ENCODE data around the gene BAD. TPM values are rescaled to one million over a fixed set of nuclear protein-coding genes. Genes with fewer than 3 reads are reported as not detected.

Gene BAD
- total and polyA plus RNA-seq, 10 of the 15 experiments (the other 5 are each of a cell fraction or from before 2014, with no cell fraction given): 1.5 to 67.2 (median 39.6) TPM

- H2AFZ ChIP-seq (ENCODE audit: control insufficient read depth, low read depth, low read length): no peak overlapping the region
- H3K27ac ChIP-seq (ENCODE audit: control insufficient read depth, insufficient read depth): no peak overlapping the region
- H3K9me3 ChIP-seq (replicated peaks; ENCODE audit: control insufficient read depth, insufficient read depth, low read length): no peaks in the 10 kb centered on the region
- H3K4me3 ChIP-seq: no peak overlapping the region
- no peak overlapping the region for H3K9ac ChIP-seq (ENCODE audit: control insufficient read depth, insufficient read depth, low read length)
- WGBS (ENCODE audit: insufficient coverage, insufficient replicate concordance, low lambda C conversion rate, missing lambda C conversion rate): 56% methylated on average over 9 of the region's 9 CpGs
- H3K27me3 ChIP-seq (replicated peaks in 1 of 2; ENCODE audit: control insufficient read depth in 2 of 2, insufficient read depth in 2 of 2, low read length in 1 of 2): peaks cover 3 to 10% of the 10 kb centered on the region in 2 experiments
- no peak overlapping the region for H3K4me2 ChIP-seq (ENCODE audit: control insufficient read depth, insufficient read depth)
- peaks cover 0 to 2% of the 10 kb centered on the region in 2 experiments; a peak in 2 of 4 replicates for H3K36me3 ChIP-seq (ENCODE audit: control insufficient read depth in 2 of 2, insufficient read depth in 2 of 2, low read length in 1 of 2)
- in situ Hi-C loops (cut with MboI) (no loop called here), intact Hi-C loops (cut with micrococcal nuclease; ENCODE audit: unreplicated experiment) (no loop called here)
- BruUV-seq (replicated peaks): no TSS peak
- DNase-seq (ENCODE audit: low read depth, low spot score) (no peak), ATAC-seq (no peak), FAIRE-seq (no peak)
- ChIA-PET RAD21 (ENCODE audit: unreplicated experiment) (no interaction called here), POLR2A (no interaction called here), CTCF (interaction anchor here (1.3 to 2.3 kb wide), 2 partner anchors 12 to 84 kb away, joined by 4 to 7 read pairs; partner anchors contain the start of gene CATSPERZ), SMC1A (ENCODE audit: uncharacterized antibody, unreplicated experiment) (no interaction called here)
- H3K79me2 ChIP-seq (ENCODE audit: control insufficient read depth, insufficient read depth, low read length): peaks cover 15% of the 10 kb centered on the region
- H4K20me1 ChIP-seq (ENCODE audit: control insufficient read depth, insufficient read depth): no peaks in the 10 kb centered on the region; the same call in 1 of the 2 replicates
- H3K4me1 ChIP-seq (ENCODE audit: control insufficient read depth, insufficient read depth, low read length): peaks cover 7% of the 10 kb centered on the region
- TF ChIP-seq ZNF592 (IDR thresholded peaks at IDR 0.05): no peak
- TF ChIP-seq PML (IDR thresholded peaks at IDR 0.05; ENCODE audit: low read length): no peak
- no peak for TF ChIP-seq SRF (IDR thresholded peaks at IDR 0.05; ENCODE audit: low read depth in 2 of 2, low read length in 2 of 2)
- no peak for TF ChIP-seq NFXL1 (IDR thresholded peaks at IDR 0.05; ENCODE audit: borderline replicate concordance)
- no peak for TF ChIP-seq KAT2A (conservative IDR thresholded peaks at IDR 0.05; ENCODE audit: control insufficient read depth, low read depth, low read length)
- no peak for TF ChIP-seq ZNF687 (IDR thresholded peaks at IDR 0.05)
- TF ChIP-seq, protein P1, sequence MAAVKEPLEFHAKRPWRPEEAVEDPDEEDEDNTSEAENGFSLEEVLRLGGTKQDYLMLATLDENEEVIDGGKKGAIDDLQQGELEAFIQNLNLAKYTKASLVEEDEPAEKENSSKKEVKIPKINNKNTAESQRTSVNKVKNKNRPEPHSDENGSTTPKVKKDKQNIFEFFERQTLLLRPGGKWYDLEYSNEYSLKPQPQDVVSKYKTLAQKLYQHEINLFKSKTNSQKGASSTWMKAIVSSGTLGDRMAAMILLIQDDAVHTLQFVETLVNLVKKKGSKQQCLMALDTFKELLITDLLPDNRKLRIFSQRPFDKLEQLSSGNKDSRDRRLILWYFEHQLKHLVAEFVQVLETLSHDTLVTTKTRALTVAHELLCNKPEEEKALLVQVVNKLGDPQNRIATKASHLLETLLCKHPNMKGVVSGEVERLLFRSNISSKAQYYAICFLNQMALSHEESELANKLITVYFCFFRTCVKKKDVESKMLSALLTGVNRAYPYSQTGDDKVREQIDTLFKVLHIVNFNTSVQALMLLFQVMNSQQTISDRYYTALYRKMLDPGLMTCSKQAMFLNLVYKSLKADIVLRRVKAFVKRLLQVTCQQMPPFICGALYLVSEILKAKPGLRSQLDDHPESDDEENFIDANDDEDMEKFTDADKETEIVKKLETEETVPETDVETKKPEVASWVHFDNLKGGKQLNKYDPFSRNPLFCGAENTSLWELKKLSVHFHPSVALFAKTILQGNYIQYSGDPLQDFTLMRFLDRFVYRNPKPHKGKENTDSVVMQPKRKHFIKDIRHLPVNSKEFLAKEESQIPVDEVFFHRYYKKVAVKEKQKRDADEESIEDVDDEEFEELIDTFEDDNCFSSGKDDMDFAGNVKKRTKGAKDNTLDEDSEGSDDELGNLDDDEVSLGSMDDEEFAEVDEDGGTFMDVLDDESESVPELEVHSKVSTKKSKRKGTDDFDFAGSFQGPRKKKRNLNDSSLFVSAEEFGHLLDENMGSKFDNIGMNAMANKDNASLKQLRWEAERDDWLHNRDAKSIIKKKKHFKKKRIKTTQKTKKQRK (IDR thresholded peaks at IDR 0.05; ENCODE audit: low read depth, low read length): no peak
- TF ChIP-seq, protein P2, sequence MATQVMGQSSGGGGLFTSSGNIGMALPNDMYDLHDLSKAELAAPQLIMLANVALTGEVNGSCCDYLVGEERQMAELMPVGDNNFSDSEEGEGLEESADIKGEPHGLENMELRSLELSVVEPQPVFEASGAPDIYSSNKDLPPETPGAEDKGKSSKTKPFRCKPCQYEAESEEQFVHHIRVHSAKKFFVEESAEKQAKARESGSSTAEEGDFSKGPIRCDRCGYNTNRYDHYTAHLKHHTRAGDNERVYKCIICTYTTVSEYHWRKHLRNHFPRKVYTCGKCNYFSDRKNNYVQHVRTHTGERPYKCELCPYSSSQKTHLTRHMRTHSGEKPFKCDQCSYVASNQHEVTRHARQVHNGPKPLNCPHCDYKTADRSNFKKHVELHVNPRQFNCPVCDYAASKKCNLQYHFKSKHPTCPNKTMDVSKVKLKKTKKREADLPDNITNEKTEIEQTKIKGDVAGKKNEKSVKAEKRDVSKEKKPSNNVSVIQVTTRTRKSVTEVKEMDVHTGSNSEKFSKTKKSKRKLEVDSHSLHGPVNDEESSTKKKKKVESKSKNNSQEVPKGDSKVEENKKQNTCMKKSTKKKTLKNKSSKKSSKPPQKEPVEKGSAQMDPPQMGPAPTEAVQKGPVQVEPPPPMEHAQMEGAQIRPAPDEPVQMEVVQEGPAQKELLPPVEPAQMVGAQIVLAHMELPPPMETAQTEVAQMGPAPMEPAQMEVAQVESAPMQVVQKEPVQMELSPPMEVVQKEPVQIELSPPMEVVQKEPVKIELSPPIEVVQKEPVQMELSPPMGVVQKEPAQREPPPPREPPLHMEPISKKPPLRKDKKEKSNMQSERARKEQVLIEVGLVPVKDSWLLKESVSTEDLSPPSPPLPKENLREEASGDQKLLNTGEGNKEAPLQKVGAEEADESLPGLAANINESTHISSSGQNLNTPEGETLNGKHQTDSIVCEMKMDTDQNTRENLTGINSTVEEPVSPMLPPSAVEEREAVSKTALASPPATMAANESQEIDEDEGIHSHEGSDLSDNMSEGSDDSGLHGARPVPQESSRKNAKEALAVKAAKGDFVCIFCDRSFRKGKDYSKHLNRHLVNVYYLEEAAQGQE (IDR thresholded peaks at IDR 0.05; ENCODE audit: low read depth, low read length): no peak
Observed at GRCh38 chr11:64288353-64288750, 3.9 kb upstream of the BAD start.
